SU-DHL-6 (cell line): ENCODE measurements around the gene BOC.

Experiments used
- H2AFZ ChIP-seq: fragments of 200-600 bp; sonication (generic); 2 replicates; pipeline ENCODE4 v1.6.1; 2014; ENCODE audit warnings: low read depth, mild to moderate bottlenecking, moderate library complexity, mixed read lengths, antibody characterized with exemption, low read length; ENCODE audit not compliant: severe bottlenecking
- H3F3A ChIP-seq: fragments of 200-600 bp; shearing (Covaris generic); 2 replicates; pipeline ENCODE4 v1.6.0; 2016; ENCODE audit warnings: antibody characterized with exemption, mild to moderate bottlenecking; ENCODE audit not compliant: insufficient read depth
- H3K27ac ChIP-seq: fragments of 200-600 bp; sonication (generic); 2 replicates; pipeline ENCODE4 v1.5.1; 2016; ENCODE audit warnings: low read depth, mild to moderate bottlenecking, low read length, moderate library complexity, mixed read lengths
- H3K27me3 ChIP-seq: fragments of 200-600 bp; sonication (generic), shearing (Covaris generic); 2 replicates; pipeline ENCODE4 v1.6.0; 2014; ENCODE audit warnings: mild to moderate bottlenecking, low read length
- H3K36me3 ChIP-seq: fragments of 200-600 bp; sonication (generic); 2 replicates; pipeline ENCODE4 v1.6.1; 2014; ENCODE audit warnings: mild to moderate bottlenecking, low read length, mixed read lengths
- H3K4me2 ChIP-seq: fragments of 300-600, 200-600 bp; shearing (Covaris generic), sonication (generic); 2 replicates; pipeline ENCODE4 v1.6.0; 2014; ENCODE audit warnings: low read length, low read depth, mild to moderate bottlenecking; ENCODE audit not compliant: poor library complexity, severe bottlenecking
- H3K4me3 ChIP-seq: fragments of 200-600 bp; sonication (generic); 2 replicates; pipeline ENCODE4 v1.5.1; 2014; ENCODE audit warnings: antibody characterized with exemption, low read length, mild to moderate bottlenecking, mixed read lengths; ENCODE audit not compliant: insufficient read depth, poor library complexity, severe bottlenecking
- H3K79me2 ChIP-seq: fragments of 200-600 bp; sonication (generic); 2 replicates; pipeline ENCODE4 v1.6.1; 2014; ENCODE audit warnings: mild to moderate bottlenecking, low read length, moderate library complexity; ENCODE audit not compliant: insufficient read depth
- H3K9ac ChIP-seq: fragments of 200-600 bp; sonication (generic); 2 replicates; pipeline ENCODE4 v1.7.0; 2014; ENCODE audit warnings: mild to moderate bottlenecking, low read length
- H3K9me2 ChIP-seq: fragments of 200-600 bp; sonication (generic); replicated peaks from 2 replicates; pipeline ENCODE4 v1.6.1; 2014; ENCODE audit warnings: low read length; ENCODE audit not compliant: insufficient read depth
- H3K9me3 ChIP-seq: fragments of 200-600 bp; sonication (generic); 2 replicates; pipeline ENCODE4 v1.6.1; 2014; ENCODE audit warnings: low read length, mixed read lengths; ENCODE audit not compliant: insufficient read depth
- H4K20me1 ChIP-seq: fragments of 200-600 bp; sonication (generic); 2 replicates; pipeline ENCODE4 v1.6.1; 2014; ENCODE audit warnings: low read depth, mild to moderate bottlenecking, antibody characterized with exemption, low read length, moderate library complexity, mixed read lengths
- EZH2phosphoT487 ChIP-seq: fragments of 200-600 bp; sonication (generic), shearing (Covaris generic); conservative IDR thresholded peaks from 2 replicates; pipeline ENCODE4 v1.6.1; 2018; ENCODE audit warnings: mild to moderate bottlenecking, antibody characterized with exemption, low read length, moderate library complexity, mixed read lengths
- TF ChIP-seq, protein P1 (sequence below): fragments of 200-600 bp; sonication (generic); IDR thresholded peaks from one replicate; pipeline ENCODE4 v1.5.1; 2017; ENCODE audit warnings: antibody characterized with exemption, mild to moderate bottlenecking, low read length, moderate library complexity; ENCODE audit not compliant: insufficient read depth, poor library complexity, severe bottlenecking

The BOC gene

DNA sequence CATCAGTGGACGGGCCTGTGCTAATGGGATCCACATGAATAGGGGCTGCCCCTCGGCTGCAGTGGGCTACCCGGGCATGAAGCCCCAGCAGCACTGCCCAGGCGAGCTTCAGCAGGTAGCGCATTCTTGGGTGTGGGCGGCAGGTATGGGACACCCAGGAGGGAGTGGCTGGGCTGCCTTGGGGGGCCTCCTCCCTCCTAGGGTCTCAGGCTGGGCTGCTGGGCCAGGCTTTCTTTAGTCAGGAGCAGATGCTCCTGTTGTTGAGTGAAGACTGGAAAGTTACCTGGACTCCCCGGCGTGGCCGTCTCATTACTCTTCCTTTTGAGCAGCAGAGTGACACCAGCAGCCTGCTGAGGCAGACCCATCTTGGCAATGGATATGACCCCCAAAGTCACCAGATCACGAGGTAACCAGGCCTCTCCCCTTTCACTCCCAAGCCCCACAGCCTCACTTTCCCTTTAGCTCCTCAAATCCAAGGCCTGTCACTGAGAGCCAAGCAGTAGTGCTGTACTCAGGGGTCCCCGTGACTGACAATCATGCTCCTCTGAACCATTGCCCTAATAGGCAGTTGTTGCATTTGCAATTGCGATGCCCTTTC is 73.2 kb downstream of the BOC start:
- Histone ChIP-seq H2AFZ (no peak overlapping the region), H3K4me2 (no peak overlapping the region), H3K27ac (no peak overlapping the region), H3F3A (no peaks in the 10 kb centered on the region), H3K9ac (no peak overlapping the region), H3K79me2 (no peaks in the 10 kb centered on the region), H3K9me3 (no peaks in the 10 kb centered on the region), H3K27me3 (no peaks in the 10 kb centered on the region), H3K4me3 (no peak overlapping the region), H4K20me1 (no peaks in the 10 kb centered on the region), H3K9me2 (no peaks in the 10 kb centered on the region), H3K36me3 (no peaks in the 10 kb centered on the region)
- no peak for TF ChIP-seq EZH2phosphoT487
- TF ChIP-seq, protein P1, sequence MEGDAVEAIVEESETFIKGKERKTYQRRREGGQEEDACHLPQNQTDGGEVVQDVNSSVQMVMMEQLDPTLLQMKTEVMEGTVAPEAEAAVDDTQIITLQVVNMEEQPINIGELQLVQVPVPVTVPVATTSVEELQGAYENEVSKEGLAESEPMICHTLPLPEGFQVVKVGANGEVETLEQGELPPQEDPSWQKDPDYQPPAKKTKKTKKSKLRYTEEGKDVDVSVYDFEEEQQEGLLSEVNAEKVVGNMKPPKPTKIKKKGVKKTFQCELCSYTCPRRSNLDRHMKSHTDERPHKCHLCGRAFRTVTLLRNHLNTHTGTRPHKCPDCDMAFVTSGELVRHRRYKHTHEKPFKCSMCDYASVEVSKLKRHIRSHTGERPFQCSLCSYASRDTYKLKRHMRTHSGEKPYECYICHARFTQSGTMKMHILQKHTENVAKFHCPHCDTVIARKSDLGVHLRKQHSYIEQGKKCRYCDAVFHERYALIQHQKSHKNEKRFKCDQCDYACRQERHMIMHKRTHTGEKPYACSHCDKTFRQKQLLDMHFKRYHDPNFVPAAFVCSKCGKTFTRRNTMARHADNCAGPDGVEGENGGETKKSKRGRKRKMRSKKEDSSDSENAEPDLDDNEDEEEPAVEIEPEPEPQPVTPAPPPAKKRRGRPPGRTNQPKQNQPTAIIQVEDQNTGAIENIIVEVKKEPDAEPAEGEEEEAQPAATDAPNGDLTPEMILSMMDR = no peak

DNA sequence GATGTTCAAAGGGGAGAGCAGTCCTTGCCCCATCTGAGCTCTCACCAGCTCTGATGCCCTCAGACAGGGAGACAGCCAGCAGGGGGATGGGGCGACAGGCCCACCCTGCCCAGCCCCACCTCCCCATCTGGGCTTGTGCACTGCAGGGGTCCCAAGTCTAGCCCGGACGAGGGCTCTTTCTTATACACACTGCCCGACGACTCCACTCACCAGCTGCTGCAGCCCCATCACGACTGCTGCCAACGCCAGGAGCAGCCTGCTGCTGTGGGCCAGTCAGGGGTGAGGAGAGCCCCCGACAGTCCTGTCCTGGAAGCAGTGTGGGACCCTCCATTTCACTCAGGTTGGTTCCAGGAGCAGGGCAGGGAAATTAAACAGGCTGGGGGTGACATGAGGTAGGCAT is 73.9 kb downstream of the BOC start:
- Histone ChIP-seq H2AFZ (no peak overlapping the region), H3K27ac (no peak overlapping the region), H3F3A (no peaks in the 10 kb centered on the region), H3K4me3 (no peak overlapping the region), H3K4me2 (no peak overlapping the region), H3K36me3 (no peaks in the 10 kb centered on the region), H3K9ac (no peak overlapping the region), H3K9me3 (no peaks in the 10 kb centered on the region), H3K79me2 (no peaks in the 10 kb centered on the region), H4K20me1 (no peaks in the 10 kb centered on the region), H3K9me2 (no peaks in the 10 kb centered on the region), H3K27me3 (no peaks in the 10 kb centered on the region)
- TF ChIP-seq EZH2phosphoT487 = no peak
- TF ChIP-seq, protein P1 = no peak

DNA sequence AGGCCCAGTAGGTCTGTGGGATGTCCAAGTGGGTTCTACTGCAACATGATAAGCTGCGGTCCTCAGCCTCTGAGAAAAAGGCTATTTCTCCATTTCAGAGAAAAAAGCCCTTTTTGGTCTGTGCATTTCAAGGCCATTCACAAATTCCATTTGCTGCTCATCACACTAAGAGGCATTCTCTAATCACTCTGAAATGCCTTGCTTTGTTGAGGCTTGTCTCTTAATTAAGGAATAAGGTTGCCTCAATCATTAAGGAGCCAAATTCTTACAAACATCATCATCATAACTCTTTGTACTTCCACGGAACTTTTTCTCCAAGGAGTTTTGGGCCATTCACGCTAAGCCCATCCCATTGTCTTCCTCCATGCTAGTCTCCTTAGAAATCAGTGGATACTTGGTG is 74.4 kb downstream of the BOC start:
- Histone ChIP-seq H3K9me3 (no peaks in the 10 kb centered on the region), H3K27ac (no peak overlapping the region), H3K9ac (no peak overlapping the region), H3K9me2 (no peaks in the 10 kb centered on the region), H3F3A (no peaks in the 10 kb centered on the region), H3K4me3 (no peak overlapping the region), H3K27me3 (no peaks in the 10 kb centered on the region), H3K79me2 (no peaks in the 10 kb centered on the region), H2AFZ (no peak overlapping the region), H3K4me2 (no peak overlapping the region), H4K20me1 (no peaks in the 10 kb centered on the region), H3K36me3 (no peaks in the 10 kb centered on the region)
- no peak for TF ChIP-seq EZH2phosphoT487
- TF ChIP-seq, protein P1 = no peak
